ENCODE data around the gene KCNH2.
A peak's percentile ranks its signal among the peaks of the same experiment; 100 is the strongest.

KCNH2 gene

GRCh38 chr7:150996376-150997074, 18.4 kb upstream of the KCNH2 start:
- DNase-seq = no peak

DNA sequence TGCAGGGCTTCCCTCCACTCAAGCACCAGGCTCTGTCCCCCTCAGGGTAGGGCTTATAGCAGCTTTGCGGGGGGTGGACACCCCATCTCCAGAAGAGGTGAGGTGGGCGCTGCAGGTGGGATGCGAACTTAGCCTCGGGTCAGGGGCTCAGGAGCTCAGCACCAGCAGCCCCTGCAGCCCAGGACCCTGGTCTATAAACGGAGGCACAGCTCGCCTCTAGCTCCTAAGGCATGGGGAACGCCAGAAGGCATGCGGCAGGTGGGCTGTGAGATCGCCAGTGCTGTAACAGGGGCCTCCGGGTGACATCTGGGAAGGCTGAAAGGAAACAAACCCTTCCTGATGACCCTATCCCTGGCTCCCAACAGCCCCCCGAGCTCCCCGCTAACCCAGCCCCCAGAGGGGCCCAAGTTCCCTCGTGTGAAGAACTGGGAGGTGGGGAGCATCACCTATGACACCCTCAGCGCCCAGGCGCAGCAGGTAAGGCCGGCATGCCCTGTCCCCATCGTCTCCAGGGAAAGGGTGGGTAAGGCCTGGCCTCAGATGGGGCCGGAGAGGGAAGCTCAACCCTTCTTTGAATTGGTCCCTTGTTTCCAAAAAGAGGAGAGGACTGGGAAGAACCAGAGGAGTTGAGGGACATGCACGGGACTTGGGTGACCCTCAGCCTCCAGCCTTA, 16.9 kb upstream of the KCNH2 start:
- DNase-seq = no peak

DNA sequence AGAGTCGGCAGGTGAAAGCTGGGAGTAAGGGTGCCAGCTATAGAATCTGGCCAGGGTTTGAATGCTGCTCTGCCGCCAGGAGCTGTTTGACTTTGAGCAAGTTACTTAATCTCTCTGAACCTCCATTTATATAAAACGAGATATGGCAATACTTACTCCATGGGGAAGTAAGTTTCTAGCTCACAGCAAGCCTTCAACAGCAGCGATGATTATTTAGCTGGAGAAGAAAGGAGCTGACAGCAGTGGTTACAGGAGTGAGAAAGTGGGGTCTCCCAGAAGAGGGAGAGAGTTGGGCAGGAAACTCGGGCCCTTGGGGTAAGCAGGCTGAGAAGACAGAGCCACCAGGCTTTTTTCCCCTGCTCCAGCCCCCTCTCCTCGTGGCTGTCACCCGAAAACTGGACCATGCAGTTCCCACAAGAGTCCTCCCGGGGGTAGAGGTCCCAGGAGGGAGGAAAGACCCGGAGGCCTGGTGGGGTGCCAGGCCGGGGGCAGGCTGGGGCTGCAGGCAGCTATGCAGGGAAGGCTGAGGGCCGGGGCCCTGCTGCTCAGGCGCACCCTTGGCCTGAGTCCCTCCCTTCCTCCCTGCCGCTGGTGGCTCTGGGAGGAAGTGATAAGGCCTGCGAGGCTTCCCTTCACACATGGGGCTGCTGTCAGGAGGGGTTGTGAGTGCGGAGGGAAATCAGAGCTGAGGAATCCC, 16.2 kb upstream of the KCNH2 start:
- DNase-seq = no peak

- no peak for DNase-seq
Measured at GRCh38 chr7:150993511-150993910, 15.4 kb upstream of the KCNH2 start.

DNA sequence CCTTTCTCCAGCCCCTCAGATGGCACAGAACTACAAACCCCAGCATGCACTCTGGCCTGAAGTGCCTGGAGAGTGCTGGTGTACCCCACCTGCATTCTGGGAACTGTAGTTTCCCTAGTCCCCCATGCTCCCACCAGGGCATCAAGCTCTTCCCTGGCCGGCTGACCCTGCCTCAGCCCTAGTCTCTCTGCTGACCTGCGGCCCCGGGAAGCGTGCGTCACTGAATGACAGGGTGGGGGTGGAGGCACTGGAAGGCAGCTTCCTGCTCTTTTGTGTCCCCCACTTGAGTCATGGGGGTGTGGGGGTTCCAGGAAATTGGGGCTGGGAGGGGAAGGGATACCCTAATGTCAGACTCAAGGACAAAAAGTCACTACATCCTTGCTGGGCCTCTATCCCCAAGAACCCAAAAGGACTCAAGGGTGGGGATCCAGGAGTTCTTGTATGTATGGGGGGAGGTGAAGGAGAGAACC, 14.7 kb upstream of the KCNH2 start:
- DNase-seq = peak in 5 of 56 donors; percentile 7 to 29 (median 13)

DNA sequence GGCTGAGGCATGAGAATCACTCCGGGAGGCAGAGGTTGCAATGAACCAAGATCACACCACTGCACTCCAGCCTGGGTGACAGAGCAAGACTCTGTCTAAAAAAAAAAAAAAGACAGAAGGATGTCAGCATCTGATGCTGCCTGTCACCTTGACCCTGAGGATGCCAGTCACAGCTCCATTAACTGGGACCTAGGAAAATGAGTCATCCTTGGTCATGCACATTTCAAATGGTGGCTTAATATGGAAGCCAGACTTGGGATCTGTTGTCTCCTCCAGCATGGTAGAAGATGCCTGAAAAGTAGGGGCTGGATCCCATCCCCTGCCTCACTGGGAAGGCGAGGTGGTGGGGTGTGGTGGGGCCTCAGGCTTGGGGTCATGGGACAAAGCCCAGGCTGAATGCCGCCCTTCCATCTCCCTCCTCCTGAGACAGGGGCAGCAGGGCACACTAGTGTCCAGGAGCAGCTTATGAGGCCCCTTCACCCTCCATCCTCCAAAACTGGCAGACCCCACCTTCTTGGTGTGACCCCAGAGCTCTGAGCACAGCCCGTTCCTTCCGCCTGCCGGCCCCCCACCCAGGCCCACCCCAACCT, 14.0 kb upstream of the KCNH2 start:
- DNase-seq = no peak

DNA sequence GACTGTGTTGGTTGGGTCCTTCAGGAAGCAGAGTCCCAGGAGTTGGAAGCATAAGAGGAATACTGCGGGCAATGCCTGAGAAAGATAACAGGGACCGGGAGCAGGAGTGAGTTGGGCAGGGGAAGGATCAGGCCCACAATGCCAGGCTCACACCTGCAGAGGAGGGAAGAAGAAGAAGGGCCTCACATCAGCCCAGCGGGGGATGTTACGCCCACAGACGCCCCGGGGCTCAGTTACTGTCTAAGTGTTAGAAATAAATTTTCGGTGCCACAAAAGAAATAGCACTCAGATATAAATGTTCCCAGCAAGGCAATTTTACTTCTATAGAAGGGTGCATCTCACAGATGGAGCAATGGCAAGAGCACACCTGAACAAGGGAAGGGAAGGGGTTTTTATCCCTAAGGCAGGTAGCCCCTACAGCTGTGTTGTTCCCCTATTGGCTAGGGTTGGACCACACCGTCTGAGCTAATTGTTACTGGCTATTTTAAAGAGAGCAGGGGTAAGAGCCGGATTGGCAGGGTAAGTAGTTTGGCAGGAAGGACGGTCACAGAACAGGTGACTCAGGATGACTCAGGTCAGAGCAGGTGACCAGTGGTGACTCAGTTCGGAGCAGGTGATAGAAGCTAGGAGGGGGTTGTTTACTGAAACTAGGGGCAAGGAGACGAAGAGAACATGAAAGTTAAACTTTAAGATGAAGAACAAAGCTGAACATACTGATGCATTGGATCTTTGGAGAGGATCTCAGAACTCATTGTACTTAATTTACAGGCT, 12.5 kb upstream of the KCNH2 start, which contains the start of gene NOS3:
TSS of gene NOS3 (plus strand) at position 602 of the 771 bp plus-strand sequence. CDS start 2,787 bp downstream, outside the sequence.
- DNase-seq = no peak

- DNase-seq = no peak
Measured at GRCh38 chr7:150989456-150989855, 11.3 kb upstream of the KCNH2 start.

- DNase-seq = peak in 39 of 56 donors; percentile 24 to 76 (median 58)
Measured at GRCh38 chr7:150988230-150989226, 10.4 kb upstream of the KCNH2 start.

GRCh38 chr7:150986556-150986955, 8.4 kb upstream of the KCNH2 start:
- no peak for DNase-seq

- DNase-seq = peak in 36 of 56 donors; percentile 15 to 81 (median 44)
Measured at GRCh38 chr7:150986099-150986512, 8.0 kb upstream of the KCNH2 start.

DNA sequence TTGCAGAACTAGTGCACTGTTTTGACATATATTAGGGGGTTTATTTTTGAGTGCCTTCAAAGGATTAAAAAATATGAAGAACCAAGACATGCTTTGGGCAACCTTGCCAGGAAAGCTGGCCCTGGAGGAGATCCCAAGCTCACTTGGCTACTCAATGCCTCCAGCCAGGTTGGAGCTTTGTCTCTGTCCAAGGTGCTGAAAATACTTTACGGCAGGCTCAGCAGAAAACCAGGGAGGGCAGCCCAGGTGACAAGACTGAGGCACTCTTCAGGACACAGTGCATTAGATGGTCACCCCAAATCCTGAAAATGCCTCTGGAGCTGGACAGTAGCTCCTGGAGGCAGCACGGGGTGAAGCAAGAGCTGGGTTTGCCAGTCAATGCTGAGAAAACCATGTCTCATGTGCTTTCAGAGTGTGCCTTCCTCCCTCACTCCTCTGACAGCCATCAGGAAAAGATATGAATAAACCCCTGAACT, 5.8 kb upstream of the KCNH2 start:
- DNase-seq = peak in 1 of 56 donors; percentile 32

- peak in 54 of 56 donors; percentile 32 to 94 (median 77) for DNase-seq
Measured at GRCh38 chr7:150982351-150982750, 4.2 kb upstream of the KCNH2 start.

- no peak for DNase-seq
Measured at GRCh38 chr7:150981644-150982043, 3.5 kb upstream of the KCNH2 start.

DNA sequence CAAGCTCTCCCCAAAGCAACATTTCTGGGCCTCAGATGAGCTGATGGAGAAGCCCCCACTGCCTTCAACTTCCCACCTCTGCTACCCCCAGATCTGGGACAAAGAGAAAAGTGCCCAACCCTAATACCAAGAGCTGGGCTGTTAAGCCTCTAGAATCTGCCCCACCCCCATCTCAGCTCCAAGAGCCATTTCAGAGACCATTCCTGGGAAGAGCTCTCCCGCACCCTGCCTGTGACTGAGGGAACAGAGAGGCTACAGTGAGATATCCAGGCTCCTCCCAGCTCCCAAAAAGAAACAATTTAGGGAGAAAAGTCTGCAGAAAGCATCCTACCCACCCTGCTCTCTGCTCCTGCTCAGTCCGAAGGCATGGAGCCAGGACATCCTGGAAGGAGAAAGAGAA, 2.5 kb upstream of the KCNH2 start:
- DNase-seq = peak in 2 of 56 donors; percentile 19 to 23

DNA sequence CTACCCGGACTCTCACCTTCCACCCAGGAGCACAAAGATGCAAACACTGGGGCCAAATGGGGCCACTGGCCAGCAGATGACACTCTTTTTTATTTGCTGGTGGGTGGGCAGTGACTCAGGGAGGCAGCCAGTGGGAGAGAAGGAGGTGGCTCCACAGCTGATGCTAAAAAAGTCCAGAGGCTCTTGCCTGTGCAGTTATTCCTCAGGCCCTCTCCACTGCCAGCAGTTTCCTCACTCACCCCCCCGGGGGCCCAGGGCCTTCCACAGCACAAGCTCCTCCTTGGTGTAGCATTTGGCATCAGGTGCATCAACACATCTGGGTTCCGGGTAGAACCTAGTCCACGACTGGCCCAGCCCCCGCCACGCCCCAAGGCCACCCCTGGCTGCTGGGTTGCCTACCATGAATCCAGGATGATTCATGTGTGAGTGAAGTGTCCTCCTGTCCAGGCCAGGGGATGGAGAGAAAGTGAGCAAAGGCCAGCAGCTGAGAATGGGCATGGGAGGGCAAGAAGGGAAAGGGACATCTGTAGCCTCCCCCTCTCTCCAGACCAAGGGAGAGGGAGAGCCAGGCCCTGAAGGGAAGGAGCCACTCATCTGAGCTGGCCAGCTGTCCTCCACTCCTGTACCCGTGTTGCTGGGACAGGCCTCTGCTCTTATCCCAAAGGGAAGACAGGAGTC, 1.7 kb upstream of the KCNH2 start:
- no peak for DNase-seq

GRCh38 chr7:150977382-150978125, 567 bp downstream of the KCNH2 start:
- no peak for DNase-seq
